HL-60/S4 treated with phorbol 12-myristate 13-acetate at 8.2 ng/mL for 4 days and 3 days (cell line): Measurements from ENCODE around the gene IGLL5.

Source experiments
- in situ Hi-C: fragments of 300-500 bp; cut with MboI; formaldehyde crosslinking; loops from 2 replicates; pipeline ENCODE4 v1.15.0; 2022; ENCODE audit warnings: low sequenced_read_pairs

Gene IGLL5

GRCh38 chr22:22858559-22858937 is 29.1 kb upstream of the IGLL5 start:
- in situ Hi-C loops: no loop called here

- in situ Hi-C loops: no loop called here
Measured at GRCh38 chr22:22863001-22863400, 24.6 kb upstream of the IGLL5 start.

GRCh38 chr22:22865311-22866072 is 22.1 kb upstream of the IGLL5 start:
- in situ Hi-C loops: no loop called here

- in situ Hi-C loops: no loop called here
Measured at GRCh38 chr22:22866381-22867111, 21.1 kb upstream of the IGLL5 start.

DNA sequence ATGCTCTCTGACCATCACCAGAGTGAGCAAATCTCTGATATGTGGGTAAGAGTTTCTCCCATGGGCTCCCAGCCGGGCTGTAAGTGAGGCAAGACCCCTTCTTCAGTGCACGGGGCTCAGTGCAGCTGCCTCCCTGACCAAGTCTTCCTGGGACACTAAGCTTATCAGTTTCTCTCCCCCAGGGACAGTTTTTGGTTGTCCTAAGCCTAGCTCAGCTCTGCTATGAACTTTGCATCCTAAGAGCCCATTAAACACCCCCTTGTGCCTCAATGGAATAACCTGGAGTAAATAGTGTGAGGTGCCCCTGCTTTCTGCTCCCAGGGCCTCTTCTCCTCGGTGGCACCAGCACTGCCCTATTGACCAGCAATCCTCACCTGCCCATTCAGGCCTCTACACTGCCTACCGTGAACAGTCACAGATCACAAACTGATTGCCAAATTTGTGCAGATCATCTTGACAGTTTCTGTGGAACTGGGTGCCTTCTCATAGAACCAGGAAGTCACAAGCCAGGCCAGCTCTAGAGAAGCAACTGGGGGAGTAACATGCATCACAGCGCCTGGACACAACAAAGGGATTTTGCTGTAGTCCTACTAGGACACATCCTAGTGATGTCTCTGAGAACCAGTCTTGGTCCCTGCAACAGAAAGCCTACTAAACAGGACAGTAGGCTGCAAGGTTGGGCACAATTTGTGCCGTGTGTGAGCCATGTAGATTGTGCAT is 19.5 kb upstream of the IGLL5 start:
- in situ Hi-C loops: no loop called here

- in situ Hi-C loops: no loop called here
Measured at GRCh38 chr22:22870577-22871404, 16.8 kb upstream of the IGLL5 start.

GRCh38 chr22:22871536-22872278 is 15.9 kb upstream of the IGLL5 start:
- in situ Hi-C loops: no loop called here

- in situ Hi-C loops: no loop called here
Measured at GRCh38 chr22:22872722-22873708, 14.6 kb upstream of the IGLL5 start.

- in situ Hi-C loops: no loop called here
Measured at GRCh38 chr22:22877523-22878210, 9.9 kb upstream of the IGLL5 start.

DNA sequence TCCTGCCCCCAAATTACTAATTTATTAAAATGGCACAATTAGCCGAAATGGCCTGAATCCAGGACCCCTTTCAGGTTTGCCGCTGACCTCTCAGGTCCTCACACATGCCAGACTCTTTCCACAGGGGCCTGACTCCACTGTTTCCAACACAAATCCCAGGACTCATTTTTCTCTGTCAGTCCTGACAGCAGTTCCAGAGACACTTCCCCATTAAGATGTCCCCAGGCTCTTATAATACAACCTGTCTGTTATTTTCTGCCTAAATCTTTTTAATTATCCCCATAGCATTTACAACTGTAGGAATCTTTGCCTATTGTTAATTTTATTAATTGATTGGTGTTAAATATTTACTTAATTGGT is 9.4 kb upstream of the IGLL5 start:
- in situ Hi-C loops: no loop called here

- in situ Hi-C loops: no loop called here
Measured at GRCh38 chr22:22878801-22879674, 8.6 kb upstream of the IGLL5 start.

GRCh38 chr22:22879675-22880155 is 7.9 kb upstream of the IGLL5 start:
- in situ Hi-C loops: no loop called here

GRCh38 chr22:22880645-22881044 is 7.0 kb upstream of the IGLL5 start:
- in situ Hi-C loops: no loop called here

- in situ Hi-C loops: no loop called here
Measured at GRCh38 chr22:22881116-22882000, 6.3 kb upstream of the IGLL5 start.

DNA sequence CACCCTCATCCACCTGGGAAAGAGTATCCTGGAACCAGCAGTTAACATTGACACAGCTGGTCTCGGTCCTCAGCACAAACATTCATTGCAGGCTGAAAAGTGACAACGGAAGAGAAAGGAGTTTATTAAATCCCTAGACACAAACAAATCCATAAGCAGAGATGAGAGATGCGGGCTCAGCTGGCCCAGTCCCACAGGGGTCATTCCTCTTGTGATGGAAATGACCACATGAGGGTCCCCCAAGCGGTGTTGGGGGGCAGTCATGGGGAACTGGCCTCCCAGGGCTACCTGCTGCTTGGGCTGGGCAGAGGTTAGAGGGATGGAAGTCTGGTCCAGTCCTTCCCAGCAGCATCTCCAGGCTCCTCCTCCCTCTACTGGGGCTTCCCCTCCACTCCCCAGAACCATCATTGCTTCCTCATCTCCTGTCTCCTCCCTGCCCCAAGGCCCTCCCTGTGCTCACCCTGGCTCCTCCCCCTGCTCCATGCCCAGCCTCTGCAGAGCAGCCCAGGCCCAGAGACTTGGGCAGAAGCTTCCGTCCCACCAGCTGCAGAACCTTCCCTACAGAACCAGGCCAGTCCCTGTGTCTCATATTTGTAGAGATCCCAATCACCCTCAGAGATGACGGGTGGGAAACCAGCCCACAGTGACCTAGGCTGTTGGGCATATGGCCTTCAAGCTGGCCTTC is 5.4 kb upstream of the IGLL5 start:
- in situ Hi-C loops: no loop called here
